Smooth muscle cell of trachea (primary cell): ENCODE measurements around the gene ANKRD13A. TPM values are rescaled to one million over a fixed set of nuclear protein-coding genes. Genes with fewer than 3 reads are reported as not detected.

Experiments used
- total RNA-seq: library from RNA; depleted of rRNA; stranded (reverse); fragments of >200 nt; gene quantifications from 2 replicates; pipeline ENCODE4 v1.2.1, GENCODE V29; 2014

Gene ANKRD13A
- total RNA-seq: 137 and 211 TPM in 2 replicates

DNA sequence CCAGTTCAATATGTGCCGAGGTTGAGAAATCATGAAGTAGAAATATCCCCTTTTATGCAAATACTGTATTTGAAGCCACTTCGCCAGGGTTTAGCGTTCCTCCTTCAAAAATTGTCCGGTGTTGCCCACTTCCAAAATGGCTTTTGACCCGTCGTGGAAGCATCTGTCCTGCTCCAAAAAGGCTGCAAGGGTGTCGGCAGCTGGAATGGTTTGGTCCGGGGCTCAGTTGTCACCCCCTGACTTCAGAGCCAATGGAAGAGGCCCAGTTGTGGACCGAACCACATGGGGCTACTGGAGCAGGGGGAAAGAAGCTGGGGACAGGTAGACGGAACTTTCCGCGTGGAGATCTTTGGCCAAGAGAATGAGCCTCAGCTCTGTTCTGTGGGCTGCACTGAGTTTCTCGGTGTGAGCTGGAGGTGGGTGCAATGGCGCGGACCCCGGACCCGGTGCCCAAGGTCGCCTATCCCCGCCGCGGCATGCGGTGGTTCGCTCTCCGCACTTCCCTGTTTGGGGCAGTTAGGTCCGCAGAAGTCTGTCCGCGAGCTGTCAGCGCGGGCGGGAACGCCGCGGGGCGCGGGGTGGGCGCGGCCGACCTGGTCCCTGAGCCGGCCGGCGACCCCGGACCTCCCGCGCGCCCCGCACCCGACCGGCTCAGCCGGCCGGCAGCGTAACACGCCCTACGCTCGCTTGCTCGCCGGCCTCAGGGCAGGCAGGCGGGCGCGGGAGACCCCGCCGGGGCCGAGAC, at the start of gene ANKRD13A:
Gene ANKRD13A, plus strand, starts transcription at position 527 of the 745 bp plus-strand sequence. CDS start 259 bp downstream, outside the sequence.

DNA sequence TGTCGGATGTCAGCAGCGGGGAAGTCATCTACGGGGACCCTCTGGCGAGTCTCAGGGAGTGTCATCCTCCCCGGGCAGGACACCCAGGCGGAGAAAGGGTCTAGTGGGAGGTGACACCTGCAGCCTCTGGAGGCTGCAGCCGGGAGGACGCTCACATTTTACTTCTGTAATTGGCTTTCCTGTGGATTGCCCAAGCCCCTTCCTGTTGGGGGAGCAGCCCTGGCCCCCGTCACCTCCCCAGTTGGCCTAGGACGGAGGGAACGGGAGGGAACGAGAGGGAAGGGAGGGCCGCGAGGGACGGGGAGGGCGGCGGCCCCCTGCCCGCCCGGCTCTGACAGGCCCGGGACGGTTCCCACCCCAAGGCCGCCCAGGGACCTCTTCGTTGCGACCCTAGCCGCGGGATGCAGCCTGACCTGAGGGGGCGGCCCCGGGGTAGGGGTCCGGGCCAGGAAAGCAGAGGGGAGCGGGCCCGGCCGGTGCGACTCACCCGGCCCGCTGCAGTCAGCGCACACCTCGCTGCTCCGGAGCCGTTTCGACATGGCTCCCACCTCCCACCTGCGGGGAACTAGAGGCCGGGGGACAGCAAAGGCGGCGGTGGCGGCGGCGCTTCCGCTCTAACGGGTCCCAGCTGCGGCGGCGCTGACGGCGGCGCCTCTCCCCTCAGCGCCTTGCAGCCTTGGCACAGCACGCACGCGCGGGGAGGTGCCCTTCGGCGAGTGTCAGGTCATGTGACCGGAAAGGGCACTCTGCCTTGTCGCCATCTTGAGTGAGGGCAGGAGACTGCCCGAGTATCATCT, 3.3 kb upstream of the ANKRD13A start, which contains the start of gene GIT2:
Gene GIT2, minus strand, starts transcription at position 683 of the 797 bp plus-strand sequence. Its CDS starts 144 bp downstream, at position 539.

DNA sequence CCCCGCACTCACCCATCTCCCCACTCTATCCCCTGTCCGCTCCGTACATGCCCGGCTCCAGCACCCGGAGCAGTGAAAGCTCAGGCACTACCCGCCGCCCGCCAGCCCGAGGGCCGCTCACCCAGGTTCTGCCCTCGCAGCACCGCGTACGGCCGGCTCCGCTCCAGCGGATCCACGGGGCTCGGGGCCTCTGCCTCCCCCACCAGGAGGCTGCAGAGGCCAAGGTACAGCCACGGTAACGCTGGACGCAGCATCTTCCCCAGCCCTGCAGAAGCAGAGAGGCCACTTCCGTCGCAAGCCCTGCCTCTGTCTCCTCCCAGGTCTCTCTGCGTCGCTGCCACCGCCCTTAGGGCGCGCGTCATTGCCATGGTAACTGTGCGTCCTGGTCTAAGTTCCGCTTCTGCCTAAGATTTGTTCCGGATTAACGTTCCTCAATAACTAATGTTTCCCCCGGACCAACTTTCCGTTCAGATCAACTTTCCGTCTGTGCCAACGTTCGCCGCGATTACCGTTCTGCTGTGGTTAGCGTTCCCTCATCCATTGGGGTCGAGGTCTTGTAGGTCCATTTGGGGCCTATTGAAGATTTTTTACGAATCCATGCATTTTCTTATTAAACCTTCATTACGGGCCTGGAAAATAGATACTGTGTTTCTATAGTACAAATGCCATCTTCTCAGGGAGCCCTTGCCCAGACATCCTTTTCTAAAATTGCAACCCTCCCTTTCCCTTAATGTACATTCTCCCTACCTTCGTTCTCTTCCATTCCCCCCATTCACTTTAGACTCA, 49.2 kb downstream of the ANKRD13A start, which contains the start of gene C12orf76:
Gene C12orf76, minus strand, starts transcription at position 281 of the 786 bp plus-strand sequence. Its CDS starts 27 bp downstream, at position 254.

Other genes with a start within 250 kb of the ANKRD13A start
- 0.87 and 2.5 TPM in 2 replicates for gene TRPV4, start 166.0 kb upstream of the ANKRD13A start, total RNA-seq
- gene GLTP, start 118.9 kb upstream of the ANKRD13A start, total RNA-seq: 59.0 and 87.4 TPM in 2 replicates
- 10.1 and 14.1 TPM in 2 replicates for gene TCHP, start 99.2 kb upstream of the ANKRD13A start, total RNA-seq
- 58.4 and 60.9 TPM in 2 replicates for gene GIT2, start 3.1 kb upstream of the ANKRD13A start, total RNA-seq
- gene C12orf76, start 49.1 kb downstream of the ANKRD13A start, total RNA-seq: 13.5 and 19.2 TPM in 2 replicates
- gene IFT81, start 124.9 kb downstream of the ANKRD13A start, total RNA-seq: 18.9 and 34.9 TPM in 2 replicates